Epithelial cell of proximal tubule (primary cell): Measurements from ENCODE around the gene SOX13. TPM values are rescaled to one million over a fixed set of nuclear protein-coding genes. Genes with fewer than 3 reads are reported as not detected.
"Not testable (repeated sequence)": the region's sequence is repeated elsewhere in the genome, so short reads cannot be mapped to it uniquely, and the experiment has no call there.

Source experiments
- DNase-seq: peaks from one replicate; pipeline ENCODE4 v3.0.0-alpha.2; 2011; ENCODE audit warnings: low read depth
- H3K4me3 ChIP-seq: 2 replicates; pipeline ENCODE4 v1.5.1; 2011; ENCODE audit warnings: low read depth, mild to moderate bottlenecking, low read length
- CTCF ChIP-seq: conservative IDR thresholded peaks from 2 replicates; pipeline ENCODE4 v1.5.1; 2012; ENCODE audit warnings: low read depth, mild to moderate bottlenecking, low read length
- total RNA-seq: library from RNA; depleted of rRNA; stranded (reverse); fragments of >200 nt; gene quantifications from 2 replicates; pipeline ENCODE4 v1.2.3, GENCODE V29; 2015

SOX13 gene
- total RNA-seq, 1 donor from 2014 or later: 16.2 TPM

GRCh38 chr1:204044448-204044847, 28.5 kb upstream of the SOX13 start:
- no peak for DNase-seq
- TF ChIP-seq CTCF: no peak
- H3K4me3 ChIP-seq: no peak overlapping the region

- no peak overlapping the region for H3K4me3 ChIP-seq
- no peak for DNase-seq
- TF ChIP-seq CTCF: no peak
Observed at GRCh38 chr1:204045430-204045829, 27.5 kb upstream of the SOX13 start.

- TF ChIP-seq CTCF: no peak
- DNase-seq: no peak
- no peak overlapping the region for H3K4me3 ChIP-seq
Observed at GRCh38 chr1:204046346-204046745, 26.6 kb upstream of the SOX13 start.

GRCh38 chr1:204048796-204049195, 24.1 kb upstream of the SOX13 start:
- not testable (repeated sequence) for DNase-seq

GRCh38 chr1:204051258-204051657, 21.7 kb upstream of the SOX13 start:
- no peak for DNase-seq

More at GRCh38 chr1:204048796-204049195, 24.1 kb upstream of the SOX13 start:
- H3K4me3 ChIP-seq: not testable (repeated sequence)

GRCh38 chr1:204051718-204052117, 21.2 kb upstream of the SOX13 start:
- no peak for DNase-seq
- H3K4me3 ChIP-seq: no peak overlapping the region
- no peak for TF ChIP-seq CTCF

More at GRCh38 chr1:204051258-204051657, 21.7 kb upstream of the SOX13 start:
- TF ChIP-seq CTCF: no peak
- H3K4me3 ChIP-seq: no peak overlapping the region

- DNase-seq: no peak
- TF ChIP-seq CTCF: no peak
Observed at GRCh38 chr1:204053893-204054292, 19.0 kb upstream of the SOX13 start.

More at GRCh38 chr1:204053893-204054292, 19.0 kb upstream of the SOX13 start:
- H3K4me3 ChIP-seq: no peak overlapping the region
